22Rv1 (cell line): ENCODE results near the gene NCBP1.
A peak's percentile ranks its signal among the peaks of the same experiment; 100 is the strongest.

ENCODE experiments used
- H3K27ac ChIP-seq: fragments of 450-650 bp; 2 replicates; pipeline ENCODE4 v1.5.1; 2017
- CTCF ChIP-seq: fragments of 450-650 bp; IDR thresholded peaks from 2 replicates; pipeline ENCODE4 v1.5.1; 2017; ENCODE audit warnings: mild to moderate bottlenecking
- ZFX ChIP-seq: fragments of 450-650 bp; IDR thresholded peaks from 2 replicates; pipeline ENCODE4 v1.6.1; 2017; ENCODE audit warnings: antibody characterized with exemption, borderline replicate concordance

The NCBP1 gene

GRCh38 chr9:97629156-97629555 is 4.5 kb upstream of the NCBP1 start:
- H3K27ac ChIP-seq, result no peak overlapping the region
- TF ChIP-seq ZFX (no peak), CTCF (no peak)

GRCh38 chr9:97630591-97630990 is 3.0 kb upstream of the NCBP1 start:
- no peak for TF ChIP-seq ZFX
- TF ChIP-seq CTCF, result no peak
- H3K27ac ChIP-seq, result no peak overlapping the region

- peak overlapping the region; percentile 98 for H3K27ac ChIP-seq
- TF ChIP-seq CTCF (no peak), ZFX (no peak)
Observed at GRCh38 chr9:97632248-97632984, 1.2 kb upstream of the NCBP1 start.

- TF ChIP-seq ZFX (no peak), CTCF (no peak)
- H3K27ac ChIP-seq, result peak overlapping the region; percentile 98
Observed at GRCh38 chr9:97633859-97634490, 354 bp downstream of the NCBP1 start.

- TF ChIP-seq ZFX, result no peak
- no peak for TF ChIP-seq CTCF
- H3K27ac ChIP-seq, result peak overlapping the region; percentile 98
Observed at GRCh38 chr9:97635026-97635425, 1.4 kb downstream of the NCBP1 start.

- no peak for TF ChIP-seq ZFX
- no peak for TF ChIP-seq CTCF
- no peak overlapping the region for H3K27ac ChIP-seq
Observed at GRCh38 chr9:97636903-97637302, 3.3 kb downstream of the NCBP1 start.

- peak; percentile 26; the same call in 1 of the 2 replicates for TF ChIP-seq CTCF
- no peak for TF ChIP-seq ZFX
- no peak overlapping the region for H3K27ac ChIP-seq
Observed at GRCh38 chr9:97638666-97639065, 5.0 kb downstream of the NCBP1 start.
